NCI-H2196 (cell line): ENCODE measurements around the gene CBARP.

Source experiments
- DNase-seq: peaks from one replicate; lab custom pipeline; 2025; ENCODE audit not compliant: unreplicated experiment; lab: John Stamatoyannopoulos, UW

The CBARP gene

GRCh38 chr19:1228161-1228957 is 9.4 kb downstream of the CBARP start:
- no peak for DNase-seq

- no peak for DNase-seq
These were observed 10.3 kb downstream of the CBARP start for GRCh38 chr19:1227304-1228054.

- DNase-seq, result no peak
These were observed 11.1 kb downstream of the CBARP start for GRCh38 chr19:1226522-1227303.

- no peak for DNase-seq
These were observed 11.6 kb downstream of the CBARP start for GRCh38 chr19:1226227-1226518.

- no peak for DNase-seq
These were observed 12.2 kb downstream of the CBARP start for GRCh38 chr19:1225440-1226226.

- DNase-seq, result no peak
These were observed 13.0 kb downstream of the CBARP start for GRCh38 chr19:1224847-1225246.

GRCh38 chr19:1224047-1224825 is 13.6 kb downstream of the CBARP start:
- DNase-seq, result no peak

GRCh38 chr19:1223018-1223855 is 14.6 kb downstream of the CBARP start:
- no peak for DNase-seq

- DNase-seq, result no peak
These were observed 15.4 kb downstream of the CBARP start for GRCh38 chr19:1222394-1222793.

GRCh38 chr19:1221904-1222255 is 15.9 kb downstream of the CBARP start:
- no peak for DNase-seq

GRCh38 chr19:1220976-1221903 is 16.6 kb downstream of the CBARP start:
- DNase-seq, result no peak

GRCh38 chr19:1220477-1220930 is 17.3 kb downstream of the CBARP start:
- DNase-seq, result no peak

GRCh38 chr19:1219786-1220476 is 17.9 kb downstream of the CBARP start:
- no peak for DNase-seq

GRCh38 chr19:1218751-1219567 is 18.8 kb downstream of the CBARP start:
- DNase-seq, result no peak

GRCh38 chr19:1217366-1217765 is 20.4 kb downstream of the CBARP start:
- no peak for DNase-seq

GRCh38 chr19:1216756-1217155 is 21.0 kb downstream of the CBARP start:
- DNase-seq, result no peak
